GM21390 (cell line): ENCODE results near the gene SLC45A3.
"Not testable (repeated sequence)": the region's sequence is repeated elsewhere in the genome, so short reads cannot be mapped to it uniquely, and the experiment has no call there.

Experiments used
- ATAC-seq: cut with Tn5 transposase; IDR thresholded peaks from one replicate; pipeline ENCODE4 v1.9.1; 2021; ENCODE audit not compliant: unreplicated experiment

Gene SLC45A3

GRCh38 chr1:205637854-205638468 lies 42.3 kb downstream of the SLC45A3 start:
- no peak for ATAC-seq

GRCh38 chr1:205636732-205637131 lies 43.6 kb downstream of the SLC45A3 start:
- ATAC-seq = no peak

GRCh38 chr1:205636138-205636530 lies 44.2 kb downstream of the SLC45A3 start:
- not testable (repeated sequence) for ATAC-seq

- no peak for ATAC-seq
Observed at GRCh38 chr1:205633421-205633976, 46.8 kb downstream of the SLC45A3 start.

DNA sequence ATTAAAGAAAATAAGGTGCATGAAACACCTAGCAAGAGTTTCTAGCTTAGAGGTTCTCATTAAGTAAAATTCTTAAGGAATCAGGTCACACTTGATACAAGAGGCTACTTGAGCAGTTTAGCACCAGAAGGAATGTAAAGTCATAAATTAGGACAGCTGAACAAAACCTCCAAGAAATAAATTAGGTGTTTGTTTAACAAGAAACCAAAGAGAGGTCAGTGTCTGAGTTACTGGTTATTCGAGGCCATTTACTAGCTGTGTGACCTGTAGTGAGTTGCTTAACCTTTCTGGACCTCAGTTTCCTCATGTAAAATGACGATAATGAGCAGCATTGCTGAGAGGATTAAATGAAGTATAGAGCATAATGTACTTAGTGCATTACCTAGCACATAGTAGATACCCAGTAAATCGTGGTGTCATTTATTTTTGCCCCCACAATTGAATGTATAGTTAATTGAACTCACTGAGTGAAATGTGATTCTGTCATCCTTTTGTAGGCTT lies 47.6 kb downstream of the SLC45A3 start:
- no peak for ATAC-seq

- peak; percentile 78 for ATAC-seq
Observed at GRCh38 chr1:205631768-205632668, 48.3 kb downstream of the SLC45A3 start, which contains the start of gene ELK4. ELK4 (minus strand) TSS chr1:205632011; CDS start chr1:205623882, 8,129 bp downstream.

GRCh38 chr1:205631010-205631767 lies 49.1 kb downstream of the SLC45A3 start:
- ATAC-seq = peak; percentile 62

DNA sequence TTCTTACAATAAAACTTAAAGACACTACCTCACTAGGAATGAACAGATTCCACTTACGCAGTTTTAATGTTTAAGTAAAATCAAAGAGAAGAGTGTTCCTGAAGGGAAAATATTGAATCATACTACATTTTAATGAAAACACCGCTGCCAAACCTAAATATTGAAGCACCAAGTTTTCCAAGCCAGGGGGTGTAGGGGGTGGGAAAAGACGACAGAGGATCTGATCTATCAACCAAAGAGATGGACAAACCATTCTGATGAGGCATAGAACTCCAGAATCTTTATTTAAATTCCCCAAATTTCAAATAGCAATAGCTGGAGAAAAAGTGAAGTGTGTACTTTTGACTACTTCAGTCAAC lies 49.7 kb downstream of the SLC45A3 start:
- ATAC-seq = no peak

DNA sequence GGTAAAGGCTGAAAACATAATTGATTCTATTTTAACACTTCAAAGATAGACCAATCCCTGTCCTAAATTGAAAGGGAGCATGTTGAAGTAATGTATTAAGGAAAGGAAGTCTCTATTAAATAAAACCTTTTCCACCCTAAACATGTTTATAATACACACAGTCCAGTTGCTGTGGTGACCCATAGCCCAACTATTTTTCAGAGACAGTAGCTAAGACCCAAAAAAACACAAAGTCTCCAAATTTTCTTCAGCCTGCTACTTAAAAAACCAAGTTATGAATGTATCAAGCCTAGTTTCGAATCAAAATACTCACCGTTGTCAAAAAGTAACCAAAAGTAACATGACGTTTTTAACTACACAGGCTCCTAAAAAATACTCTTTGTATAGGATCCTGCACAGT lies 50.1 kb downstream of the SLC45A3 start:
- no peak for ATAC-seq

- ATAC-seq = no peak
Observed at GRCh38 chr1:205629751-205630150, 50.6 kb downstream of the SLC45A3 start.

DNA sequence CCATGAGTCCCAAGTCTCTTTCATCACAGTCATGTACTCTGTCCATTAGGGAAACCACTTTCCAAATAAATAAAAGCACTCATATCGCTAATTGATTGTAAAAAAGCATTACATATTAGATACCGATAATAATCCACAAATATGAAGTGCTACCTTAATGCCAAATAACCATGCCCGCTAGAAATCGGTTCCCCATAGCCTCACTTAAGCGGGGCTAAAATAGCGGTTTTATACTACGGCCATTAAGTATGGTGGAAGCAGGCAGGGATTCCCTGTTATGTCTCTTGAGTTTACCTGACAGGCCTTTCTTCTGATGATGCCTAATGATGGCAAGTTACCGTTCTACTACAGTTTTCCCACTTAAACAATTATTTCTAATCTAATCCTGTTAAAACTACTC lies 52.4 kb downstream of the SLC45A3 start:
- ATAC-seq = no peak

- no peak for ATAC-seq
Observed at GRCh38 chr1:205626216-205626615, 54.1 kb downstream of the SLC45A3 start.

DNA sequence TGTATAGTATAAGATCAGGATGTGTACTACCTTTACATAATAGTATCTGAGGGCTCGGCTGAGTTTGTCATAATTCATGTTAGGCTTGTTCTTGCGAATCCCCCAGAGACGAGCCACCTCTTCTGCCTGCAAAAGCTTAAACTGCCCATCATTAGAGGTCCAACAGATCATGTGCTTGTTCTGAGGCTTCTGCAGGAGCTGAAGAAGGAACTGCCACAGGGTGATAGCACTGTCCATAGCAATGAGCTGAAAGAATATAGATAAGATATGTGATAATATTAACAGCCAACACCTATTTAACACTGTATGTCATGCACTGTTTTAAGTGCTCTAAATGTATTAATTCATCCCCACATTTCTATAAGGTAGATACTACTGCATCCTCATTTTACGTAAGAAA lies 56.7 kb downstream of the SLC45A3 start:
- no peak for ATAC-seq

- no peak for ATAC-seq
Observed at GRCh38 chr1:205620269-205620668, 60.0 kb downstream of the SLC45A3 start.

- no peak for ATAC-seq
Observed at GRCh38 chr1:205619376-205619775, 60.9 kb downstream of the SLC45A3 start.

GRCh38 chr1:205616563-205617293 lies 63.6 kb downstream of the SLC45A3 start:
- ATAC-seq = peak; percentile 65

- ATAC-seq = no peak
Observed at GRCh38 chr1:205615789-205616188, 64.5 kb downstream of the SLC45A3 start.

GRCh38 chr1:205613854-205614412 lies 66.4 kb downstream of the SLC45A3 start:
- ATAC-seq = no peak

GRCh38 chr1:205612556-205612955 lies 67.8 kb downstream of the SLC45A3 start:
- ATAC-seq = no peak

GRCh38 chr1:205612104-205612503 lies 68.2 kb downstream of the SLC45A3 start:
- ATAC-seq = no peak
